ENCODE measurements around the gene PCBP4.

Gene PCBP4

DNA sequence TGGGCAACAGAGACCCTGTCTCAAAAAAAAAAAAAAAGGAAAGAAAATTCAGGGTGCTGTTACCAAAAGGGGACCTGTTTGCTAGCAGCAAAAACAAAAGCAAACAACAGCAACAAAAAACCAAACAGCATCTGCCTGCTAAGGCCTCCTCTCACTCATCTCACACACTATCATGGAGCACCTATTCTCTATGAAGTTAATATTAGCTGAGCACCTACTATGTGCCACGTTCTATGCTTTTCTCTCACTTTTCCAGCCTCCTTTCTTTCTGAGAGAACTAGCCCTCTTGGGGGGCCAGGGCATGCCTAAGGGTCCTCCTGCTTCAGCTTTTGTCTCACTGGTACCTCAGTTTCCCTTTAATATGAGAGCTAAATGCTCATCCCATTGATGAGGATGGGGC, 12.5 kb downstream of the PCBP4 start:
- no peak for DNase-seq

DNA sequence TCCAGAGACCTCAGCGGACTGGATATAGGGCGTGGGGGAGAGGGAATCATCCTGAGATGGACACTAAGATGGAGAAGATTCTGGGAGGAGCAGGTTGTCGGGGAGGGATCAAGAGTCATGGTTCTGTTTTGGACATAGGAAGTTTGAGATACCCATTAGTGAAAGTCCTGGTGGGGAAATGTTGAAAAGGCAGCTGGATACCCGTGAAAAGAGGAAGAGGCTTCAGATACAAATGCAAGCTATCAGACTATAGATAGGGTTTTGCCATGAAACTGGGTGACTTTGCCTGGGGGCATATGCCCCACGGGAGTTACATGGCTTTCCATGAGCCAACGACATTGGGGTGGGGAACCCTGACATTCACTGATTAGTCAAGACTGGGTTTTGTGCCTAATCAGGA, 13.1 kb downstream of the PCBP4 start:
- peak; percentile 47 to 56 for DNase-seq

DNA sequence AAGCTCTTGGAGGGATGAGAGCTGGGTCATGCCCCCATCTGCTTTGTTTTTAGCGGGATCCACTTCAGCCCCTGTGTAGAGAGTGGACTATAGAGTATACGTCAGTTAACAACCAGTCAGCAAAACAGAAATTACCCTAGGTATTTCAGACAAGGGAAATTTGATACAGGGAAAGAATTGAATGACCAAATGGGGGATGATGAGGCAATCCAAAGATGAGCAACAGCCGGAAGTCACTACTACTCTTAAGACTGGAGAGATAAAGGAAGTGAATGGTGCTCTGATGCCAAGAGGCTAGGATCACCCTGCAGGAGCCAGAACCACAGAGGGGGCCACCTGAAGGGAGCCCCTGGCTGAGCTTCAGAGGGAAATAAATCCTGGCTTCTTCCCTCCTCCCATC, 13.8 kb downstream of the PCBP4 start:
- DNase-seq = peak; percentile 89 to 93

DNA sequence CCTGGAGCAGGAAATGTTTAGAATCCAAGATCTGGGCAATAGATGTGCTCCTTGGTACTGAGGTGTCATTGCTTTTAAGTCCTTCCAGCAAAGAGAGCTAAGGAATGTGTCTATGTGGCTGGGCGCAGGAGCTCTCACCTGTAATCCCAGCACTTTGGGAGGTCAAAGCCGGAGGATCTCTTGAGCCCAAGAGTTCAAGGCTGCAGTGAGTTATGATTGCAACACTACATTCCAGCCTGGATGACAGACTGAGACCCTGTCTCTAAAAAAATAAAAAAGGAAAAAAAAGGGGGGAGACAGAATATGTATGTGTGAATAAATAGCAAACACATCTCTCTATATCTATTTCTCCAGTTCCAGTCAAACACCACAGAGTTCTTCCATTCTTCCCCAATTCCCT, 16.4 kb downstream of the PCBP4 start:
- DNase-seq = no peak

DNA sequence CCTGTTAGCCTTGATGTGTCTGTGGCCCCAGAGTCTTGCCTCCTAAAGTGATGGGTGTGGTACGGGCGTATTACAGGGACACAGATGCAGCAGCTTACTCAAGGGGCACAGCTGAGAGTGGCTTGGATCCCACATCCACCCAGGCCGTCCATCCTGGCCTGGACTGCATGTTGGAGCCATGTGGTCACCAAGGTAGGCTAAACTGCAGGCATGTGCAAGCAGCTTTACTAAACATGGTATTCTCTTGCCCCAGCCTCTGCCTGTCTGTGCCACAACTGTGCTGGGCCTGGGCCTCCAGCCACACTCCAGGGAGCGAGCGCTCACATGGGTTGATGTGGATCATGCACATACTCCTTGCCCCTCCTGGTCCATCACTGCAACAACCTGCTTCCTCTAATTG, 18.1 kb downstream of the PCBP4 start:
- no peak for DNase-seq

DNA sequence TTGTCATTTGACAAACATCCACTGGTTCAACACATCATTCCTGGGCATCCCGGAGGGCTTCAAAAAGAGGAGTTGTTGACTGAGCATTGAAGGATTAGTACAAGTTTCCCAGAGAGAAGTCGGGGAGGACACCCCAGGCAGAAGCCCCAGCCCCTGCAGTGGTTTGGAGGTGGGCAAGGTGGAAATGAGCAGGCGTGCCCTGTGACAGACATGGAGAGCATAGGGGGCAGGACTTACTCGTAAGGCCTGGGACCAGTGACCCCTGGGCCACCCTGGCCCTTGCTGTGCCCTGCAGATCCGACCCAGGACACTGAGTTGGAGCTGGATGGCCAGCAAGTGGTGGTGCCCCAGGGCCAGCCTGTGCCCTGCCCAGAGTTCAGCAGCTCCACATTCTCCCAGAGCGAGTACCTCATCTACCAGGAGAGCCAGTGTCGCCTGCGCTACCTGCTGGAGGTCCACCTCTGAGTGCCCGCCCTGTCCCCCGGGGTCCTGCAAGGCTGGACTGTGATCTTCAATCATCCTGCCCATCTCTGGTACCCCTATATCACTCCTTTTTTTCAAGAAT, 19.2 kb downstream of the PCBP4 start:
- no peak for DNase-seq

DNA sequence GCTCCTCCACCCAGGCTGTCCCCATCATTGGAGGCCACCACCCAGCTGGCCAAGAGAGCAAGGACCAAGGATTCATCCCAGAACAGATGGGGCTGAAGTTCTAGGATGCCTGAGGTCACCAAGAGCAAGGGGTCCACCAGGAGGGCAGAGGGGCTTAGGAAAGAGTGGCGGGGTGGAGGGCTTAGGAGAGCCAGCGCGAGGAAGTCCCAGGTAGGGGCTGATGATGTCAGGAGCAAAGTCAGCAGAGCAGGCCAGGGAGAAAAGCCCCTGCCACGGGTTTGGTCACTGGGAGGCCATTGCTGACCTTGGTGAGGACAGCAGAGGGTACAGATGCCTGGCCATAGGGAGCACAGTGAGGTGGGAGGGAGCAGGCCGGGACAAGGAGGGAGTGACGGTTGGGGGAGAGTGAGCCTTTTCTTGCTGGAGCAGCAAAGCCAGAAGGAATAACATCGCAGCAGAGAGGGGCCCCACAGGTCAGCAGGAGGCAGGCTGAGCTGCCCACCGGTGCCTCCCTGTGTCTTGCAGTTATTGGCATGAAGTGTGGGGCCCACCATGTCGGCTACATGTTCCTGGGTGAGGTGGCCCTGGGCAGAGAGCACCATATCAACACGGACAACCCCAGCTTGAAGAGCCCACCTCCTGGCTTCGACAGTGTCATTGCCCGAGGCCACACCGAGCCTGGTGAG, 19.9 kb downstream of the PCBP4 start:
- DNase-seq = no peak

DNA sequence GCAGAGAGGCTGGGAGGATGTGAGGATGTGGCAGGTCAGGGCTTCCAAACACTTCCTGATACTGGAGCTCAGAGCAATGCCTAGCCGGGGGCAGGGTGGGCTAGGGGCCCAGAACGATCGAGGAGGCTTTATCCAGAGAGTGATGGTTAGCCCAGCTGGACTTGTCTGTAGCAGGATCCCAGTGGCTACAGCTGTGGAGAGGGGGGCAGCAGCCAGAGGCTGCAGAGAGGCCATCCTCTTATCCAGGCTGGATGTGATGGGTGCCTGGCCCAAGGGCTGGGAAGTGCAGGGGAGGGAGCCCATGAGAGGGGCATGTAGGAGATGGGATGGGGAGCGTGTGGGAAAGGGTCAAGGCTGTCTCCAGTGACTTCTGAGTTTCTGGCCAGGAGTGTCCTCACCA, 20.5 kb downstream of the PCBP4 start:
- DNase-seq = no peak

DNA sequence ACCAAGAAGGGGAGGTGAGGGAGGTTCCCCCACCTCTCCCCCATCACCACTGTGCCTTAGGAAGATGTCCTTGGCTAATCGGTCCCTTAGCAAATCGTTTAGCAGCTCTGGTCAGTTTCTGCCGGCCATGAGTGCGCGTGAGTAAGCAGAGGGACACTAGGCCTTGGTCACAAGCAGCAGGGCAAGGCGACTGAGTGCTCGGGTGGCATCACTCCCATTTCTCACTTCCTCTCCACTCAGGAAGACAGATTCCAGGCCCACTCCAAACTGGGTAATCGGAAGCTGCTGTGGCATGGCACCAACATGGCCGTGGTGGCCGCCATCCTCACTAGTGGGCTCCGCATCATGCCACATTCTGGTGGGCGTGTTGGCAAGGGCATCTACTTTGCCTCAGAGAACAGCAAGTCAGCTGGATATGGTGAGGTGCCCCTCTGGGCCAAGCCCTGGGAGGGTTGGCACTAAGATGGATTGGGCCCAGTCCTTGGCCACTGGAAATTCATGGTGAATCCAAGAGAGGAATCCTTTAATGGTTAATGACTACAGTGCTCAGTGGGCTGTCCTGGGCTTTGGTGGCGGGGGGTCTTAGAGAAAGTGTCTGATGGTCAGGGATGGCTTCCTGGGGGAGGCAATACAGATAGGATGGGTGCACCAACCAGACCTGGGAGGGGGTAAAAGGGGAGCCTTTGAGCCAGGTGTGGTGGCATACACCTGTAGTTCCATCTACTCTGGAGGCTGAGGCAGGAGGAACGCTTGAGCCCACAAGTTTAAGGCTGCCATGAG, 21.1 kb downstream of the PCBP4 start:
- no peak for DNase-seq

DNA sequence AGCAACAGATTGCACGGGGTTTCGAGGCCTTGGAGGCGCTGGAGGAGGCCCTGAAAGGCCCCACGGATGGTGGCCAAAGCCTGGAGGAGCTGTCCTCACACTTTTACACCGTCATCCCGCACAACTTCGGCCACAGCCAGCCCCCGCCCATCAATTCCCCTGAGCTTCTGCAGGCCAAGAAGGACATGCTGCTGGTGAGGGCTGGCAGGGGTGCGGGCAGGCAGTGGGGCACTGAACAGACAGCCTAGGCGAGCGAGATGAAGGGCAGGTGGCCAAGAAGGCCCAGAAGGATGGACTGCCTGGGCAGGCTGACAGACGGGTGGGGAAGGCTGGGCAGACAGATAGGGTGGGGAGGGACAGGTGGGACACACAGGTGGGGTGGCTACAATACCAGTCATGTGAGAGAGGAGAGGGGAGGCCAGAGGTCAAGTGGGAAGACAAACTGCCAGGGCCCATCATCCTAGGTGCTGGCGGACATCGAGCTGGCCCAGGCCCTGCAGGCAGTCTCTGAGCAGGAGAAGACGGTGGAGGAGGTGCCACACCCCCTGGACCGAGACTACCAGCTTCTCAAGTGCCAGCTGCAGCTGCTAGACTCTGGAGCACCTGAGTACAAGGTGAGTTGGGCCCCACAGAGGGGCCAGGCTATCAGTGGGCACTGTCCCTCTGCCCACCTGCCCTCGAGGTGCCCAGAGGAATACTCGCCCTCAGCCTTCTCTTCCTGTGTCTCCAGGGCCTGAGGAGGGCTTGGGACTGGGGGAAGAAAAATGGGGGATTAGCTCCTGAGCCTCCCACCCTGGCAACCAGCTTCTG, 22.0 kb downstream of the PCBP4 start:
- no peak for DNase-seq

DNA sequence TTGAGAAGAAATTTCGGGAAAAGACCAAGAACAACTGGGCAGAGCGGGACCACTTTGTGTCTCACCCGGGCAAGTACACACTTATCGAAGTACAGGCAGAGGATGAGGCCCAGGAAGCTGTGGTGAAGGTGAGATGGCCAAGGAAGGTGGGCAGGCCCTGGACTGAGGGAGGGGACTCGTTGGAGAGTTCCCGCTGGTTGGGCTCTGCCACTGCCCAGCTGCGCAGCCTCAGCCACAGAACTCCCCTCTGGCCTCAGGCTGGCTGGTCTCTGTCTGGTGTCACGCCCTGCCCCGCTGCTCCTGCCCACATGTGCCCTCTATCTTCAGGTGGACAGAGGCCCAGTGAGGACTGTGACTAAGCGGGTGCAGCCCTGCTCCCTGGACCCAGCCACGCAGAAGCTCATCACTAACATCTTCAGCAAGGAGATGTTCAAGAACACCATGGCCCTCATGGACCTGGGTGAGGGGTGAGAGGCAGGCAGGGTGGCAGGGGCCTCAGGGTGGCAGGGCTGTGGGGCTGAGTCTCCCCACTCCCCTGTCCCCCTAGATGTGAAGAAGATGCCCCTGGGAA, 22.7 kb downstream of the PCBP4 start:
- no peak for DNase-seq

DNA sequence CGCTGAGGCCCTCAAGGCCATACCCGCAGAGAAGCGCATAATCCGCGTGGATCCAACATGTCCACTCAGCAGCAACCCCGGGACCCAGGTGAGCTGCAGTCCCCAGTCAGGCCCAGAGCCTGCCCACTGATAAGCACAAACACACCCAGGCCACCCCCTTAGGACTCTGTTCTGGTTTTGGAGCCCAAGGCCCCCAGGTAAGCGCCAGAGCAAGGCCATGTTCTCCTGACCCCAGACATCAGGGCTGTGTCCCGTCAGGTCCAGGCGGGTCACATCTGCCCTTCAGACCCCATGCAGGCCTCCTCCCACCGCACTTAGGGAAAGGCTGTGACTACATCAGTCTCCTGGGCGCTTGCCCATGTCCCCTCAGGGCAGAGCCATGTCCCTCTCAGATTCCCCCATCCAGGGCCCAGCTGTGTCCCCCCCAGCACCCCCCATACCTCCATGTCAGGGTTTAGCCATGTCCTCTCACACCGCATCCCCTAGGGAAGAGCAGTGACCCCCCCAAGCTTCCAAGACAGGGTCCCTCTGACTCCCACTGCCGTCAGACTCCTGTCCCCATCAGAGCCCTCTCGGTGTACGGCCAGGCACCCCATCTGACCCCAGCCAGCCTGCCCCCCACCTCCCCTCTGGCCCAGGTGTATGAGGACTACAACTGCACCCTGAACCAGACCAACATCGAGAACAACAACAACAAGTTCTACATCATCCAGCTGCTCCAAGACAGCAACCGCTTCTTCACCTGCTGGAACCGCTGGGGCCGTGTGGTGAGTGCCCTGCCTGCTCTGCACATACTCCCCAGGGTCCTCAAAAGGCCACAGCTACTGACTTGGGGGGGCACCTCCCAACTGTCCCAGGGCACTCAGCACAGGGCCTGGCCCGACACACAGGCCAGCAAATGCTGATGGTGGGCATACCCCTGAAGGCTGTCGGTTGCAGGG, 23.5 kb downstream of the PCBP4 start:
- DNase-seq = no peak

DNA sequence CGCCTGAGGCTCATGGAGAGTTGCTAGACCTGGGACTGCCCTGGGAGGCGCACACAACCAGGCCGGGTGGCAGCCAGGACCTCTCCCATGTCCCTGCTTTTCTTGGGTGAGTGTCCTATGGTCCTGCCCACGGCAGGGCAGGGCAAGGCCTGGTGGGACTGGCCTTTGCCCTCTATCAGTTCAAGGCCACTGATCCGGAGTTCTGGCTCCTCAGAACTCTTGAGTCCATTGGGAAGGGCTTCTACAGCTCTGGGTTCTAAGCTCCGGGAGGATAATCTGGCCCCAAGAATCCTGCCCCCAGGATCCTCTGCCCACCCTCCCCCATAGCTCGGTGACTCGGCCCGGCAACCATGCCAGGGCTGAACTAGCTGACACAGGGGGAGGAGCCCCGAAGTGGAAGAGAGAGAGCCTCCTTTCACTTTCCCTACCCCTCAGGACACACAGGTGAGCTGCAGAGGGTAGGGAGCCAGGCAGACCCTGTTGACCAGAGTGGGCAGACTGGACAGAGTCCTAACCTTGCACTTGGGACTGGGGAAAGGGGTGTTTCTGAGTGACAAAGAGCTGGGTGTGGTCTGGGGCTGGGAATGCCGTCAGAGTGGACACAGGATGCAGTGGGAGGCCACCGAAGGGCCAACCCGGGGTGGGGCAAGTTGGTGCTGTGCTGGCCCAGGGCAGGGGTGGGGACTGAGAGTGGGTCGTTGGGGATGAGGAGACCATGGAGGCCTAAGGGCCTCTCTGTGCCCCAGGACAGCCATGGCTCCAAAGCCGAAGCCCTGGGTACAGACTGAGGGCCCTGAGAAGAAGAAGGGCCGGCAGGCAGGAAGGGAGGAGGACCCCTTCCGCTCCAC, 24.4 kb downstream of the PCBP4 start:
- peak; percentile 41 to 42 for DNase-seq

DNA sequence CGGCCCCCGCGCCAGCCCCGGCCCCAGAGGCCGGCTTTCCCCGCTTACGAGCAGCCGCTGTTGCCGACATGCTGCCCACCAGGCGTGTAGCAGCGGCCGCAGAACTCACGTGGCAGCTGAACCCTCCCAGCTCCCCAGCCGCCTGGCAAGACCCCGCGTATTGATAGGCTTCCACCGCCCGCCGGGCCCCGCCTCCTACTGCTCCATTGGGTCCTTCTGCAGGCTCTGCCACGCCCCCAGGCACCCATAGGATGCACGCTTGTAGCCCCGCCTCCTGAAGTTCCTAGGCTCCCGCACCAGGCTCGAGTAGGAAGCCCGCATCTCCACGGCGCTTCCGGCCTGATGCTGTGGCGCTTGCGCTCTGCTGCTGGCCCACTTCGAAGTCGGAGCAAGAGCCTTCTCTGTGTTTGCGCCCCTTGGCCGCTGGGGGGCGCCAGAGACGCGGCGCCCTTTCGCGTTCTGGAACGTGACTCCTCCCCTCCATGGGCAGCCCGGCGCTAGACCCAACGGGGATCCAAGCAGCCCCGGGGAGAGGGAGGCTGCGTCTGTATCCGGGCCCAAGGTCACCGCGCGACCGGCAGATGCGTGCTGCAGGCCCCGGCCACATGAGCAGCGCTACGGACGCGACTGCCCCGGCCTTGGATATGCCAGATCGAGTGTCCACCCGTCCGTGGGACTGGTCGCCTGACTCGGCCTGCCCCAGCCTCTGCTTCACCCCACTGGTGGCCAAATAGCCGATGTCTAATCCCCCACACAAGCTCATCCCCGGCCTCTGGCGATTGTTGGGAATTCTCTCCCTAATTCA, 25.3 kb downstream of the PCBP4 start, which contains the start of the genes PARP3 and RRP9:
TSS of gene PARP3 (plus strand) at position 566 of the 805 bp plus-strand sequence. CDS start 993 bp downstream, outside the sequence.
TSS of gene RRP9 (minus strand) at position 107 of the 805 bp plus-strand sequence. CDS start at position 70, 37 bp downstream.
- DNase-seq = peak; percentile 99 to 100

DNA sequence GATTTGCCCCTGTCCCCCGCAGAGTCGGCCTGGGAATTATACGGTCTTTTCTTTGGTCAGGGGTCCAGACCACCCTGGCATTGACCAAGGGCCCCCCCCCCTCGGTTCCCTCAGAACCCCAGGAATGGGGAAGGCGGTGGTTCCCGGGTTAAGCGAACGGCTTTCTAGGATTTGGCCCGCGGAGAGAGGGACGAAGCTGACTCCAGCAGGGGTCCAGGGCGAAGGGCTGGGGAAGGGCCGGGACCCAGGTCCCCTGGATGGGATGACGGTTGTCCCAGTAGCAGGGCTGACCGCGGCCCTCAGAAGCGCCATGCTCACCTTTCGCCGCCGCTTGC, 25.8 kb downstream of the PCBP4 start:
- DNase-seq = no peak

DNA sequence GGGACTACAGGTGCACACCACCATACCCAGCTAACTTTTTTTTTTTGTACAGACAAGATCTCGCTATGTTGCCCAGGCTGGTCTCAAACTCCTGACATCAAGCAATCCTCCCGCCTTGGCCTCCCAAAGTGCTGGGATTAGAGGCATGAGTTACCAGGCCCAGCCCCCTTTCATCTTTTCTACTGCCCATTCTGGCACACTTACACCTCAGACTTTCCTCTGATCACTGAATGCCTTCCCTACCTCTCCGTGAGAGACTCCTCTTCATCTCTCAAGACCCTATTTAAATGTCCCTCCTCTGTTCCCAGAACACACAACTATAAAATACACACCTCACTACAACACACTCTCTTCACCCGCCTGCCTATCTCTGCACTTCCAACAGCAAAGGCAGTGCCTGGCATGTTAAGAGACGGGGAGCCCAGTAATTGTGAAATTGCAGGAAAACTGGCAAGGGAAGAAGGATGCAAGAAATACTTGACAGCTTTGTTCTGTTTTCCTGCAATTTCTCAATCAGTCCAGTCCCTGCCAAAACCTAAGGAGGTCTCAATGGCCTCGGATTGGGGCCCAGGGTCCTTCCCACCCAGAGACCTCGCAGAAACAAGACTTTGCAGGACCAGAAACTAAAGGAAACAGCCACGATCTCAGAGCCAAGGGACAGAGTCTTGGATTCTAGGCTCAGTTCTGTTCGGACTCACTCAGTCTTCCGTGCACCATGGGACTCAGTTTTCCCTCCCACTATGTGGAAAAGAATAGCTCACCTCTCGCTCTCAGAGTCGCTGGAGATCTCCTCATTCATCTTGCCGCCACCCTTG, 26.4 kb downstream of the PCBP4 start:
- no peak for DNase-seq

DNA sequence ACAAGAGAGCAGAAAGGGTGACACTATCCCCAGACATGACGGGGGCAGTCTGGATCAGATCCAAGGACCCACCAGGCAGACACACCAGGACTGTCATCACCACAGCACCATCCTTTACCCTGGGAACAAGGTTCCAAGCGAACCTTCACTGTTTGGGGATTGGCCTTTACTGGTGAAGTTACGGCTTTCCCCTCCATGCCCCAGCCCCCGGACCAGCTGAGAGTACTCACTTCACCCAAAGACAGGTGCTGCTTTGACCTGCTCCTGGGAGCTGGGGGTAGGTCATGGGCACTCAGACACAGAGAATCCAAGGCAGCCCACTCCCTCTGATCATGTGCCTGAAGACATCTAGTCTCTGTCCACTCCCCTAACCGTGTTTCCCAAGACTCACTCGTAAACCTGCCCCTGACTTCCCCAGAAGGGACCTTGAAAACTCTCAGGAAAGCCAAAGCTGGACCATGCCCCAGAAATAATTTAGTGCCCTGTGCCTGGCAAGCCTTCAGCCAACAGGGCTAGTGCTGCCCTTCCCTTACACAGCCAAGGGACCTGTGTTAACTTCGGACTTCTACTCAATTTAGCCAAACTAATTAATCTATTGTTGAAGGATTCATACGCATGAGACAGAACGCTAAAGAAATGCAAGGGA, 28.4 kb downstream of the PCBP4 start:
- DNase-seq = no peak

All from inflammatory macrophage treated with lipopolysaccharide for 1 hour (primary cell).